Measurements from ENCODE around the gene FOXO1.

FOXO1 gene

GRCh38 chr13:40535345-40535836 is 131.1 kb downstream of the FOXO1 start:
- H3K4me3 ChIP-seq (ENCODE audit: low read depth, low read length), result no peak overlapping the region
- no peak for DNase-seq (ENCODE audit: low read depth)
- TF ChIP-seq, protein P1, sequence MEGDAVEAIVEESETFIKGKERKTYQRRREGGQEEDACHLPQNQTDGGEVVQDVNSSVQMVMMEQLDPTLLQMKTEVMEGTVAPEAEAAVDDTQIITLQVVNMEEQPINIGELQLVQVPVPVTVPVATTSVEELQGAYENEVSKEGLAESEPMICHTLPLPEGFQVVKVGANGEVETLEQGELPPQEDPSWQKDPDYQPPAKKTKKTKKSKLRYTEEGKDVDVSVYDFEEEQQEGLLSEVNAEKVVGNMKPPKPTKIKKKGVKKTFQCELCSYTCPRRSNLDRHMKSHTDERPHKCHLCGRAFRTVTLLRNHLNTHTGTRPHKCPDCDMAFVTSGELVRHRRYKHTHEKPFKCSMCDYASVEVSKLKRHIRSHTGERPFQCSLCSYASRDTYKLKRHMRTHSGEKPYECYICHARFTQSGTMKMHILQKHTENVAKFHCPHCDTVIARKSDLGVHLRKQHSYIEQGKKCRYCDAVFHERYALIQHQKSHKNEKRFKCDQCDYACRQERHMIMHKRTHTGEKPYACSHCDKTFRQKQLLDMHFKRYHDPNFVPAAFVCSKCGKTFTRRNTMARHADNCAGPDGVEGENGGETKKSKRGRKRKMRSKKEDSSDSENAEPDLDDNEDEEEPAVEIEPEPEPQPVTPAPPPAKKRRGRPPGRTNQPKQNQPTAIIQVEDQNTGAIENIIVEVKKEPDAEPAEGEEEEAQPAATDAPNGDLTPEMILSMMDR (IDR thresholded peaks at IDR 0.05; ENCODE audit: control insufficient read depth, extremely low read depth, insufficient read depth), result no peak

- H3K4me3 ChIP-seq (ENCODE audit: low read depth, low read length), result no peak overlapping the region
- no peak for DNase-seq (ENCODE audit: low read depth)
- TF ChIP-seq, protein P1 (IDR thresholded peaks at IDR 0.05; ENCODE audit: control insufficient read depth, extremely low read depth, insufficient read depth), result no peak
These were observed 132.0 kb downstream of the FOXO1 start for GRCh38 chr13:40534456-40534855.

- TF ChIP-seq, protein P1 (IDR thresholded peaks at IDR 0.05; ENCODE audit: control insufficient read depth, extremely low read depth, insufficient read depth), result no peak
- peak; percentile 3 for DNase-seq (ENCODE audit: low read depth)
- H3K4me3 ChIP-seq (ENCODE audit: low read depth, low read length), result no peak overlapping the region
These were observed 133.4 kb downstream of the FOXO1 start for GRCh38 chr13:40533072-40533471.

DNA sequence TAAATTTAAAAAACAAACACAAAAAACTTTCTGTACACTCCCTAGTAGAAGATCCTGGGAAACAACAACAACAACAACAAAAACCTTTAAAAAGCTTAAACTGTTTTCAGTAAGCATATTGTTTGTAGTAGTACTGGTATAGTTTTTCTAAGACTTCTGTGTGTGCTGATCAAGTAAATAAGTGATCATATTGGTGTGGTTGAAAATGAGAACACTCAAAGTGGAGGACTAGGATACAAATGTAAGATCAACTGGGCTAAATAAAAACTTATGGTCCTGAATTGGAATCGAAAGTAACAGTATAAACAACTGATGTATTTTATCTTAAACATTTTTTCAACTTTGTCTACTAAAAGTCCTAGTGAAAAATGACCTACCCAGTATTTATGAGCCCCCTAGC is 135.5 kb downstream of the FOXO1 start:
- TF ChIP-seq, protein P1 (IDR thresholded peaks at IDR 0.05; ENCODE audit: control insufficient read depth, extremely low read depth, insufficient read depth), result no peak
- H3K4me3 ChIP-seq (ENCODE audit: low read depth, low read length), result no peak overlapping the region
- no peak for DNase-seq (ENCODE audit: low read depth)

- DNase-seq (ENCODE audit: low read depth), result no peak
- TF ChIP-seq, protein P1 (IDR thresholded peaks at IDR 0.05; ENCODE audit: control insufficient read depth, extremely low read depth, insufficient read depth), result no peak
- H3K4me3 ChIP-seq (ENCODE audit: low read depth, low read length), result no peak overlapping the region
These were observed 137.6 kb downstream of the FOXO1 start for GRCh38 chr13:40528881-40529280.

DNA sequence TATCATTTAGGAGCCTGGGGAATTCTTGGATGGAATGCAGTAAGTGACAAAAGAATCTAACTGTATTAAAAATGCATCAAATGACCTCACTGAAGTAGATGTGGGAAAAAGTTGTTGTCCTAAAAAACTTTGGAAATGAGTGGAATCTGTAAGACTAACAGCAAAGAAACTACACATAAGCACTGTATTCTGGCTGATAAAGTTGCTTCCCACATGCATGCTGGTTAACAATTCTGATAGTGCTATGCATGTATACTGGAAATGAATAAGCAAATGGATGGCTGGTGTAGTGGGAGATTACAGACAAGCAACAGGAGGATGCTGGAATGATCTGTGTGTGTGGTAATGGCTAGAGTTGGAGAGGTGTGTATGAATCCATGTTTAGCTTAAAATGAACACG is 138.5 kb downstream of the FOXO1 start:
- no peak for DNase-seq (ENCODE audit: low read depth)
- TF ChIP-seq, protein P1 (IDR thresholded peaks at IDR 0.05; ENCODE audit: control insufficient read depth, extremely low read depth, insufficient read depth), result no peak

DNA sequence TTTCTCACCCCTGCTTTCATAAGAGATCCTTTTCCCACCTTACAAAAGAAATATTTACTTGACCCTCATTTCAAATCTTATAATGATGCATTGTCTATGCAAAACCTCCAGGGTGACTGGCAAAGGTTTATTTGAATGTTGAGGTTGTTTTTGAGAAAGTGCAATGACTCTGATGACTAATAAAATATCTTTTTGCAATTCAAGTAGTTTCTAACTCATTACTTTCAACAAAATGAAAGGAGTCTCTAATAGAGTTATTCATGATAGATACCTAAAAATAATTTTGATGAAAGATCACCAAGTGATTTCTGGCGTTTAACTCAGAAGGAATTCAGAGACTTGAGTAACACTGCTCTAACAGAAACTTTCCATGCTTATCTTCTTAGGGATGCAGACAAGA is 144.2 kb downstream of the FOXO1 start:
- DNase-seq (ENCODE audit: low read depth), result no peak
- TF ChIP-seq, protein P1 (IDR thresholded peaks at IDR 0.05; ENCODE audit: control insufficient read depth, extremely low read depth, insufficient read depth), result no peak
- H3K4me3 ChIP-seq (ENCODE audit: low read depth, low read length), result no peak overlapping the region

More for the DNA sequence above, 138.5 kb downstream of the FOXO1 start:
- H3K4me3 ChIP-seq (ENCODE audit: low read depth, low read length), result no peak overlapping the region
